Mesenchymal stem cell (in vitro differentiated cells and primary cell): ENCODE data around the gene TMEM141.
"Not testable (repeated sequence)": the region's sequence is repeated elsewhere in the genome, so short reads cannot be mapped to it uniquely, and the experiment has no call there.

Experiments
- DNase-seq: peaks from one replicate; pipeline ENCODE4 v3.0.0-alpha.2; 2013
- H2AFZ ChIP-seq: one replicate; pipeline ENCODE4 v1.6.1; 2013; ENCODE audit warnings: low read depth, mild to moderate bottlenecking, control low read depth, inconsistent platforms, low read length, moderate library complexity
- H2AK5ac ChIP-seq: 2 replicates; pipeline ENCODE4 v1.6.1; 2013; ENCODE audit warnings: low read length, moderate library complexity, mild to moderate bottlenecking, inconsistent platforms; ENCODE audit not compliant: severe bottlenecking
- H2BK120ac ChIP-seq: one replicate; pipeline ENCODE4 v1.6.1; 2013; ENCODE audit warnings: low read depth, mild to moderate bottlenecking, inconsistent platforms, low read length, moderate library complexity
- H2BK12ac ChIP-seq, 2 experiments: one replicate each; pipeline ENCODE4 v1.6.1; 2013; ENCODE audit warnings: inconsistent platforms in 2 of 2, low read length in 2 of 2, mild to moderate bottlenecking in 2 of 2, moderate library complexity in 2 of 2, control low read depth in 1 of 2
- H2BK15ac ChIP-seq: one replicate; pipeline ENCODE4 v1.6.1; 2013; ENCODE audit warnings: mild to moderate bottlenecking, low read depth, inconsistent platforms; ENCODE audit not compliant: poor library complexity, severe bottlenecking
- H2BK5ac ChIP-seq: 2 replicates; pipeline ENCODE4 v1.6.1; 2013; ENCODE audit warnings: low read depth, mild to moderate bottlenecking, low read length, control low read depth, inconsistent platforms; ENCODE audit not compliant: poor library complexity, severe bottlenecking
- H3K14ac ChIP-seq, 2 experiments: one replicate each; pipeline ENCODE4 v1.6.1; 2013; ENCODE audit warnings: inconsistent platforms in 2 of 2, low read length in 2 of 2, control low read depth in 1 of 2, mild to moderate bottlenecking in 1 of 2, moderate library complexity in 1 of 2
- H3K18ac ChIP-seq, 2 experiments: one replicate each; pipeline ENCODE4 v1.6.1; 2013; ENCODE audit warnings: inconsistent platforms in 2 of 2, low read length in 2 of 2, control low read depth in 1 of 2, low read depth in 1 of 2, mild to moderate bottlenecking in 1 of 2
- H3K23ac ChIP-seq, 2 experiments: one replicate each; pipeline ENCODE4 v1.6.1; 2013; ENCODE audit warnings: inconsistent platforms in 2 of 2, low read length in 2 of 2, mild to moderate bottlenecking in 2 of 2, moderate library complexity in 2 of 2, control low read depth in 1 of 2
- H3K27ac ChIP-seq: 2 replicates; pipeline ENCODE4 v1.5.1; 2013; ENCODE audit warnings: mild to moderate bottlenecking, moderate library complexity, low read length, control low read depth, inconsistent platforms; ENCODE audit not compliant: poor library complexity, severe bottlenecking
- H3K27me3 ChIP-seq, 2 experiments: 2 replicates each; pipeline versions ENCODE4 v1.6.1 to v1.7.0; 2013; ENCODE audit warnings: low read length in 2 of 2, mild to moderate bottlenecking in 2 of 2, moderate library complexity in 2 of 2, control low read depth in 1 of 2, inconsistent platforms in 1 of 2; ENCODE audit not compliant: control insufficient read depth in 1 of 2, insufficient read depth in 1 of 2
- H3K36me3 ChIP-seq, 2 experiments: 2 replicates each; pipeline versions ENCODE4 v1.6.1 to v1.7.0; 2013; ENCODE audit warnings: low read length in 2 of 2, control low read depth in 1 of 2, inconsistent platforms in 1 of 2, low read depth in 1 of 2, mild to moderate bottlenecking in 1 of 2; ENCODE audit not compliant: insufficient read depth in 2 of 2, control insufficient read depth in 1 of 2
- H3K4ac ChIP-seq, 2 experiments: one replicate each; pipeline ENCODE4 v1.6.1; 2013; ENCODE audit warnings: inconsistent platforms in 2 of 2, low read length in 2 of 2, mild to moderate bottlenecking in 2 of 2, moderate library complexity in 2 of 2, control low read depth in 1 of 2, low read depth in 1 of 2
- H3K4me1 ChIP-seq: 2 replicates; pipeline ENCODE4 v1.6.1; 2013; ENCODE audit warnings: low read depth, low read length, control low read depth; ENCODE audit not compliant: control insufficient read depth, insufficient read depth
- H3K4me2 ChIP-seq: 2 replicates; pipeline ENCODE4 v1.6.1; 2013; ENCODE audit warnings: low read length, mild to moderate bottlenecking, inconsistent platforms; ENCODE audit not compliant: poor library complexity, severe bottlenecking
- H3K4me3 ChIP-seq, 2 experiments: 2 replicates each; pipeline versions ENCODE4 v1.5.1 to v1.7.0; 2013; ENCODE audit warnings: low read length in 2 of 2, mild to moderate bottlenecking in 2 of 2, control low read depth in 1 of 2, low read depth in 1 of 2; ENCODE audit not compliant: insufficient read depth in 1 of 2
- H3K79me1 ChIP-seq: replicated peaks from 2 replicates; pipeline ENCODE4 v1.6.1; 2013; ENCODE audit warnings: mild to moderate bottlenecking, control low read depth, low read length, inconsistent platforms; ENCODE audit not compliant: poor library complexity, severe bottlenecking
- H3K9ac ChIP-seq: 2 replicates; pipeline ENCODE4 v1.7.0; 2013; ENCODE audit warnings: mild to moderate bottlenecking, low read length, moderate library complexity
- H3K9me3 ChIP-seq: 2 replicates; pipeline ENCODE4 v1.7.0; 2013; ENCODE audit warnings: mild to moderate bottlenecking, low read length; ENCODE audit not compliant: control insufficient read depth
- H4K8ac ChIP-seq: one replicate; pipeline ENCODE4 v1.6.1; 2013; ENCODE audit warnings: inconsistent platforms, mild to moderate bottlenecking, low read length, moderate library complexity
- H4K91ac ChIP-seq: one replicate; pipeline ENCODE4 v1.6.1; 2013; ENCODE audit warnings: mild to moderate bottlenecking, low read length, inconsistent platforms
- WGBS: methylation state at CpG from one replicate; pipeline ENCODE4 v1.1.7; 2013; ENCODE audit warnings: mixed read lengths; 5-methylcytosine and 5-hydroxymethylcytosine counted together

TMEM141 gene

DNA sequence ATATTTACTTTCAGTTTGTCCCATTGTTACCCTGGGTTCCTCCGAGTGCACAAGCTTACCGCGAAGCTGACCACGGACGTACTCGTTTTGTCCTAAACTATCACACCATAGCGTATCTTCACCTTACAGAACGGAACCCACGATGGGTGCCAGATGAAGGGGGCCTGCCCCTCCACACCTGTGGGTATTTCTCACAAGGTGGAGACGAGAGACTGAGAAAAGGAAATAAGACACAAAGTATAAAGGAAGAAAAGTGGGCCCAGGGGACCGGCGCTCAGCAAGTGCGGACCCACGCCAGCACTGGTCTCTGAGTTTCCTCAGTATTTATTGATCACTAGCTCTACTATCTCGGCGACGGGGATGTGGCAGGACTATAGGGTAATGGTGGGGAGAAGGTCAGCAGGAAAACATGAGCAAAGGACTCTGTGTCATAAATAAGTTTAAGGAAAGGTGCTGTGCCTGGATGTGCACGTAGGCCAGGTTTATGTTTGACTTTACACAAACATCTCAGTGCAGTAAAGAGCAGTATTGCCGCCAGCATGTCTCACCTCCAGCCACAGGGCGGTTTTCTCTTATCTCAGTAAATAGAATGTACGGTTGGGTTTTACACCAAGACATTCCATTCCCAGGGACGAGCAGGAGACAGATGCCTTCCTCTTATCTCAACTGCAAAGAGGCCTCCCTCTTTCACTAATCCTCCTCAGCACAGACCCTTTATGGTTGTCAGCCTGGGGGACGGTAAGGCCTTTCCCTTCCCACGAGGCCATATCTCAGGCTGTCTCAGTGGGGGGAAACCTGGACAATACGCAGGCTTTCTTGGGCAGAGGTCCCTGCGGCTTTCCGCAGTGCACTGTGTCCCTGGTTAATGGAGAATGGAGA is 2.3 kb upstream of the TMEM141 start:
- H2BK120ac ChIP-seq, result not testable (repeated sequence)
- 55% methylated on average over 22 of the region's 27 CpGs for WGBS

DNA sequence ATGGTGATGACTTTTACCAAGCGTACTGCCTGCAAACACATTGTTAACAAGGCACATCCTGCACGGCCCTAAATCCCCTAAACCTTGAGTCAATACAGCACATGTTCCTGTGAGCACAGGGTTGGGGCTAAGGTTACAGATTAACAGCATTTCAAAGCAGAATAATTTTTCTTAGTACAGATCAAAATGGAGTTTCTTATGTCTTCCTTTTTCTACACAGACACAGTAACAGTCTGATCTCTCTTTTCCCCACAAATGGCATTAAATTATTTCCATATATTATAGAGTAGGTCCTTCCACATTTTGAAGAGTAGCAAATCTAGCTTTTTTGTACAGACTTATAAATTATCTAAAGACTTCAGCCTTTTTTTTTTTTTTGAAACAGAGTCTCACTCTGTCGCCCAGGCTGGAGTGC is 1.6 kb upstream of the TMEM141 start:
- Histone ChIP-seq H3K18ac (peak overlapping the region in 1 of 2 experiments; percentile 4), H3K27me3 (peaks cover 7 to 10% of the 10 kb centered on the region in 2 experiments), H2AK5ac (no peak overlapping the region), H3K4me2 (no peak overlapping the region), H3K27ac (no peak overlapping the region), H3K36me3 (peaks cover 10 to 22% of the 10 kb centered on the region in 2 experiments), H2BK15ac (no peak overlapping the region), H2BK120ac (no peak overlapping the region), H3K79me1 (peaks cover 21% of the 10 kb centered on the region), H2AFZ (no peak overlapping the region), H3K14ac (no peak overlapping the region), H2BK5ac (no peak overlapping the region), H3K4me1 (peaks cover 16% of the 10 kb centered on the region), H3K4me3 (no peak overlapping the region), H4K91ac (no peak overlapping the region), H3K23ac (no peak overlapping the region), H4K8ac (no peak overlapping the region), H3K4ac (no peak overlapping the region), H3K9me3 (no peaks in the 10 kb centered on the region), H3K9ac (no peak overlapping the region), H2BK12ac (no peak overlapping the region)
- DNase-seq, result no peak
- 83% methylated on average over 1 of the region's 3 CpGs for WGBS

More for the DNA sequence above, 2.3 kb upstream of the TMEM141 start:
- not testable (repeated sequence) for H2AFZ ChIP-seq, DNase-seq, H3K4me2 ChIP-seq, H3K4ac ChIP-seq, H3K23ac ChIP-seq, H3K27ac ChIP-seq, H2BK15ac ChIP-seq, H3K9me3 ChIP-seq, H2BK5ac ChIP-seq, H3K14ac ChIP-seq, H3K4me3 ChIP-seq, H3K9ac ChIP-seq, H2AK5ac ChIP-seq
- Histone ChIP-seq H3K79me1 (peaks cover 21% of the 10 kb centered on the region), H3K18ac (peak overlapping the region; percentile 4 to 71), H3K27me3 (peaks cover 7 to 10% of the 10 kb centered on the region in 2 experiments), H4K91ac (peak overlapping the region; percentile 58), H2BK12ac (peak overlapping the region in 1 of 2 experiments; percentile 54), H3K4me1 (peaks cover 16% of the 10 kb centered on the region), H4K8ac (peak overlapping the region; percentile 75), H3K36me3 (peaks cover 10 to 19% of the 10 kb centered on the region in 2 experiments)

DNA sequence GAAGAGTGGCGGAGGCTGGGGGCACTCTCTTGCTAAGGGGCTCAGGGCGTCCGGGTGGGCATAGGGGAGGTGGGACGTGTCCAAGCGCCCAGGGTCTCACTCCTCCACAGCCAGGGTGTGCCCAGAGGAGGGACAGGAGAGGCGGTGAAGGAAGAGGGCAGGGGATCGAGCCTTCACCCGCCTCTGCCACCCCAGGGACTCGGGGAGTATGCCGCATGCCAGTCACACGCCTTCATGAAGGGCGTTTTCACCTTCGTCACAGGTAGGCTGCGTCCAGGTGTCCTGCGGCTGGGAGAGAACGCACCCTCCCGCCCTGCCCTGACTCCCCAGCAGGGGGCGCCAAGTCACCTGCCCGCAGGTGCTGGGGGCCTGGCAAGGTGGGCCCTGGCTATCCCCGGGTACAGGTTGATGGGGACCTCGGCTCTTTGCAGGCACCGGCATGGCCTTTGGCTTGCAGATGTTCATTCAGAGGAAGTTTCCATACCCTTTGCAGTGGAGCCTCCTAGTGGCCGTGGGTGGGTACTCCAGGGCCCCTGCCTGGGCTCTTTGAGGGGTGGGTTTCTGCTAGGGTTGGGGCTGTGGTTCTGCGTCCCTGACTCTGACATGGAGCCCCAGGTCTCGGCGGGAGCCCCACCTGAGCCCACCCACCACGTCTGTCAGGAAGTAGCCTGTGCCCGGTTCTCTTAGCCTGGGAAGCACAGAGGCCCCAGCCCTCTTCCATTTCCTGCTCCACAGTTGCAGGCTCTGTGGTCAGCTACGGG is 552 bp downstream of the TMEM141 start:
- WGBS, result 14% methylated on average over 26 of the region's 29 CpGs
- peaks cover 10 to 24% of the 10 kb centered on the region in 2 experiments for H3K36me3 ChIP-seq

More for the DNA sequence above, 552 bp downstream of the TMEM141 start:
- Histone ChIP-seq H3K4me2 (peak overlapping the region; percentile 80), H3K14ac (peak overlapping the region; percentile 92 to 100), H2BK120ac (no peak overlapping the region), H3K27ac (peak overlapping the region; percentile 23), H3K9ac (peak overlapping the region; percentile 91), H3K18ac (peak overlapping the region; percentile 98 to 99), H4K8ac (peak overlapping the region; percentile 83), H2BK15ac (peak overlapping the region; percentile 36), H3K27me3 (peaks cover 12 to 18% of the 10 kb centered on the region in 2 experiments), H3K79me1 (peaks cover 21% of the 10 kb centered on the region), H2BK5ac (no peak overlapping the region), H4K91ac (peak overlapping the region; percentile 94), H3K4me3 (peak overlapping the region; percentile 75 to 91), H2AK5ac (peak overlapping the region; percentile 71), H3K4me1 (peaks cover 16% of the 10 kb centered on the region), H2BK12ac (peak overlapping the region; percentile 49 to 94), H3K9me3 (no peaks in the 10 kb centered on the region), H2AFZ (peak overlapping the region; percentile 55), H3K23ac (peak overlapping the region; percentile 7 to 75), H3K4ac (peak overlapping the region; percentile 88 to 93)
- peak; percentile 34 for DNase-seq
